GM18511 (cell line): ENCODE results near the gene BACH2.

ENCODE experiments used
- ATAC-seq: cut with Tn5 transposase; IDR thresholded peaks from one replicate; pipeline ENCODE4 v1.9.1; 2021; ENCODE audit warnings: mild to moderate bottlenecking, moderate library complexity; ENCODE audit not compliant: unreplicated experiment

Gene BACH2

GRCh38 chr6:90247262-90247661 lies 49.4 kb downstream of the BACH2 start:
- no peak for ATAC-seq

- no peak for ATAC-seq
Observed at GRCh38 chr6:90241229-90241880, 55.3 kb downstream of the BACH2 start.

GRCh38 chr6:90238496-90239266 lies 58.0 kb downstream of the BACH2 start:
- no peak for ATAC-seq

- no peak for ATAC-seq
Observed at GRCh38 chr6:90237350-90237990, 59.2 kb downstream of the BACH2 start.

- no peak for ATAC-seq
Observed at GRCh38 chr6:90233994-90234393, 62.6 kb downstream of the BACH2 start.

- no peak for ATAC-seq
Observed at GRCh38 chr6:90233213-90233612, 63.4 kb downstream of the BACH2 start.

GRCh38 chr6:90231798-90232197 lies 64.8 kb downstream of the BACH2 start:
- no peak for ATAC-seq

GRCh38 chr6:90231308-90231707 lies 65.3 kb downstream of the BACH2 start:
- ATAC-seq, result no peak

GRCh38 chr6:90230548-90231215 lies 66.0 kb downstream of the BACH2 start:
- ATAC-seq, result no peak

- ATAC-seq, result no peak
Observed at GRCh38 chr6:90229331-90230010, 67.2 kb downstream of the BACH2 start.

- ATAC-seq, result no peak
Observed at GRCh38 chr6:90227673-90228072, 69.0 kb downstream of the BACH2 start.

GRCh38 chr6:90227213-90227612 lies 69.4 kb downstream of the BACH2 start:
- ATAC-seq, result no peak

- ATAC-seq, result no peak
Observed at GRCh38 chr6:90226257-90226656, 70.4 kb downstream of the BACH2 start.

GRCh38 chr6:90224196-90224595 lies 72.4 kb downstream of the BACH2 start:
- no peak for ATAC-seq

GRCh38 chr6:90222724-90223198 lies 73.9 kb downstream of the BACH2 start:
- ATAC-seq, result no peak

- ATAC-seq, result no peak
Observed at GRCh38 chr6:90222008-90222407, 74.6 kb downstream of the BACH2 start.

- no peak for ATAC-seq
Observed at GRCh38 chr6:90221403-90221802, 75.2 kb downstream of the BACH2 start.

- ATAC-seq, result no peak
Observed at GRCh38 chr6:90220273-90220672, 76.4 kb downstream of the BACH2 start.

- ATAC-seq, result no peak
Observed at GRCh38 chr6:90219209-90219985, 77.2 kb downstream of the BACH2 start.

GRCh38 chr6:90218959-90219208 lies 77.8 kb downstream of the BACH2 start:
- peak; percentile 24 for ATAC-seq
